Measurements from ENCODE around the gene FEM1B. TPM values are rescaled to one million over a fixed set of nuclear protein-coding genes. Genes with fewer than 3 reads are reported as not detected.

Gene FEM1B
- total RNA-seq, 4 donors from 2014 or later, result 35.2 to 64.6 (median 53.0) TPM

DNA sequence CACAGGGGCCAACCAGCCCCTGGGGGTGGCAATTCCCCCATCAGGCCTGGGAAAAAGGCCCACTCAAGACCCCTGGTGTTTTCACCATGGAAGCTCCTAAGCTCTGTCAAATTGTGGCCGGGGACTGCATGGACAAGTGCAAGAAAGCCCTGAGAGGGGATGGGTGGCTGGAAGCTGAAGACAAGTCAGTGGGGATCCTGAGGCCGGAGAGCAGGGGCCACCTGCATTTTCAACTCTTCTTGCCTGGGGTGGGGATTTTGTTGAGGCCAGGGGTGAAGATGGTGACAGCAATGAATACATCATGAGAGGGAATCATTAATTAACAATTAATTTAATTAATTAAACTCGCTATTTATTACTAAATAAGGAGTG is 33.9 kb downstream of the FEM1B start:
- TF ChIP-seq CTCF (IDR thresholded peaks at IDR 0.05; ENCODE audit: low read depth), result no peak

DNA sequence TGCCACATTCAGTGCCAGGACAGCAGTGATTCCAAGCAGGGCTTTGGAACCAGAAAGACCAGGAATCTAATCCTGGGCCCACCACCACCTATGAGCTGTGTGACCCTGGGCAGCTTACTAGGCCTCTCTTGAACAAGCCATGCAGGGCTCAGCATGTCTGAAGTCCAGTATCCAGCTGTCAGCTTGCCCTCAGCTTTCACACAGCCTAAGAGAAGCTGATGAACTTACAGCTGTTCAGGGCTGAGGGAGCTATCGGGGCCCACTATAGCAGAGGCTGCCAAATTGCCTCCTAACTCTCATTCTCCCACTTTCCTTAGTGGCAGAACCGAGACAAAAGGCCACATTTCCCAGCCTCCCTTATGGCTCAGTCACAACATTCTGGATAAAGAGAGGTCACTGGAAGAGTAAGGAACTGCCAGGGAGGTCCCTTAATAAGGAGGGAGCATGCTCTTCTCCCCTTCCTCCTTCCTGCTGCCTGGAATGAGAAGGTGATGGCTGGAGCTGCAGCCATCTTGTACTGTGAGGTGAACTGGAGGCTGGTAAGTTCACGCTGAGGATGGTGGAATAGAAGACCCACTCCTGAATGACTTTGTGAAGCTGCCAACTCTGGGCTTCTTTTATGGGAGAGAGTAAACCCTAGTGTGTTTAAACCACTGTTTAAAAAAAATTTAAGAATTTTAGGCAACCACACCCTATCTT is 34.5 kb downstream of the FEM1B start:
- TF ChIP-seq CTCF (IDR thresholded peaks at IDR 0.05; ENCODE audit: low read depth), result no peak

DNA sequence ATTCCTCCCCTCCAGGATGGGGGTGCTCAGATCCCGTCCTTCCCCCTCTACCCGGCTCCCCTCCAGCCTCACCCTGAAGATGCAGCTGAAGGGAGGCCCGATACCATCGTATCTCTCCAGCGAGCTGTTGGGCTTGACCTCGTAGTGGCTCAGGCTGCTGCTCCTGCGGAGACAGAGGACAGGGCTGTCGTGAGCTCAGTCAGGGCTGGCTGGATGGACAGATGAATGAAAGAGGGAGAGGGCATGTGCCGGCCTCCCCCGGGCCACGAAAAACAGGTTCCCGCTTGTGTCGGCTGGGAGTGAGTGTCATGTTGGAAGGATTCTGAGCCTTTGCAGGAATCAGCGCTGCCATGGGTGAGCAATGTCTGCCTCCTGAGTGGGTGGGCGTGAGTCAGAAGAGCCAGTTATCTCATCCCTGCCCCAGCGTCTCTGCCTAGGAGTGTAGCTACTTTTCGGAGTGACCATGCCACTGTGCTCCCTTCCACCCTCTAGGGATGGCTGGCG is 35.2 kb downstream of the FEM1B start:
- TF ChIP-seq CTCF (IDR thresholded peaks at IDR 0.05; ENCODE audit: low read depth), result no peak

DNA sequence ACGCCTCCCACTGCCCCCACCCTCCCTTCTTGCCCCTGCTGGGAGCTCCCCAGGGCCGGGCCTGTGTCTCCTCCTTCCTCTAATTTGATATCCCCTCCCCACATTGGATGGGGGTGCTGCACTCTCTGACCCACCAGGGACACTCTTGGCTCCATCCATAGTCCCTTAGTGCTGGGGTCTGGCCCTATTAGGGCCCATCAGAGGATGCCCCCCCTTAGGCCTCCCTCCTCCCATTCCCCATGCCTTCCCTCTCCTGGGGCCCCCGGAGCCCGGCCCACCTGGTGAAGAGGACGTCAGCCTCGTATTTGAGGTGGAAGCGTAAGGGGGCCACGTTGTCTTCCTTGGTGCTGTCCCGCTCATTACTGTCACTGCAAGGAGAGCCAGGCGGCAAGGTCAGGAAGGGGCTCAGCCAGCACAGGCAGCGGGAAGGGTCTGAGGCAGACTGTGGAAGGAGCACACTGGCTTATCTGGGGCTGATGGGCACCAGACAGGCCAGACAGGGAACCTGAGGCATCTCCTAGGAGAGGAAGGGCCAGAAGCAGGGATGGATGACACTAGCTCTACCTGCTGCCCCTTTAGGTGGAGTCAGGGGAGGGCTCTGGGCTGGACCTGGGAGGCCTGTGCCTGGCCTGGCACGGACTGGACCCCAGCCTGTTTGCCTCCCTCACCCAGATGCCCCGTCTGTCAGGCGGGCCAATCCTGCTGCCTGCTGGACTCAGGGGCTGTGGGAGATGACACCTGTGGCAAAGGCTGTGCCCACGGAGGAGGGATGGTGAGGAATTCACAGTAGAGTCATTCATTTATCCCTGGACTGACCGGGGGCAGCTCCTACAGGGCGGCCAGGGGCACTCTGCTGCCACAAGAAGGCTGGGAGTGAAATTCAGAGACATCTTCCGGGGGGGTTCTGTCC is 36.2 kb downstream of the FEM1B start:
- TF ChIP-seq CTCF (IDR thresholded peaks at IDR 0.05; ENCODE audit: low read depth), result no peak

DNA sequence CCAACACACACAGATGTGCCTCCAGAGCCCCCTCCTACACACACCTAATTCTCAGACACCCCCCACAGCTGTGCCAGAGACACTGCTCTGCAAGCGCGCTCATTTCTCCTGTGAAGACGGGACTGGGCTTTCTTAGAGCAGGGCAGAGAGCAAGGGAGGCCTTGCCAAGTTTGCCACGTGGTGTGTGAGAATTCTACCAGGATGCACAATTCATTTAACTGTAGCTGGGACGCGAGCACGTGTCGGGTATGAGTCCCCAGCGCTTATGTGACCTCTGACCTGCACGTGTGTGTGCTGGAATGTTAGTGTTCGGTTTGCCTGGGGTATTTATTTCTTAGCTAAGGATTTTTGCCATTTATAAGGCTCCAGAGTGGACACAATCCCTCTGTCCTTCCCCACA is 37.0 kb downstream of the FEM1B start:
- TF ChIP-seq CTCF (IDR thresholded peaks at IDR 0.05; ENCODE audit: low read depth), result no peak

DNA sequence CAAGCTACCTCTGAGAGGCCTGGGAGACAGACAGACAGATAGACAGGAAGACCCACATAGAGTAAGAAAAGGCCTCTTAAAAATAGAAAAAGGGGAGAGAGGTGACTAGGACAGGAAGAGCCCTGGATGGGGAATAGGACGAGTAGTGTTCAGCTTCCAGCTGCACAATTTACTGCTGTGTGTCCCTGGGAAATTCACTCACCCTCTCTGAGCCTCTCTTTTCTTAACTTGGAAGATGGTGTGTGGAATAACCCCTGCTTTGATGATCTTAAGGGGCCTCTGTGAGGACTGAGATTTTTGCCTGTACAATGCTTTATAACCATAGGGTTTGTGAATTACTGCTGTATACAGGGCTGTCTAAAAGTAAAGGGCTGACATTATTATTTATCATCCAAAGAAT is 37.5 kb downstream of the FEM1B start:
- no peak for TF ChIP-seq CTCF (IDR thresholded peaks at IDR 0.05; ENCODE audit: low read depth)

- no peak for TF ChIP-seq CTCF (IDR thresholded peaks at IDR 0.05; ENCODE audit: low read depth)
These were observed 38.0 kb downstream of the FEM1B start for GRCh38 chr15:68315495-68316031.

Data from subcutaneous adipose tissue (tissue), 4 donors.